ENCODE measurements around the gene ZCCHC3.
"Not testable (repeated sequence)": the region's sequence is repeated elsewhere in the genome, so short reads cannot be mapped to it uniquely, and the experiment has no call there.

The ZCCHC3 gene

GRCh38 chr20:297098-297924, at the start of gene ZCCHC3:
Gene ZCCHC3 (plus strand): TSS chr20:297570. CDS start chr20:297587, 17 bp downstream.
- in situ Hi-C loops (cut with MboI; ENCODE audit: low sequenced_read_pairs) = no loop called here

GRCh38 chr20:251354-251753, 46.0 kb upstream of the ZCCHC3 start:
- in situ Hi-C loops (cut with MboI; ENCODE audit: low sequenced_read_pairs) = no loop called here

GRCh38 chr20:252801-253200, 44.6 kb upstream of the ZCCHC3 start:
- in situ Hi-C loops (cut with MboI; ENCODE audit: low sequenced_read_pairs) = no loop called here

GRCh38 chr20:253447-253846, 43.9 kb upstream of the ZCCHC3 start:
- in situ Hi-C loops (cut with MboI; ENCODE audit: low sequenced_read_pairs) = not testable (repeated sequence)

- in situ Hi-C loops (cut with MboI; ENCODE audit: low sequenced_read_pairs) = no loop called here
These were observed 40.0 kb upstream of the ZCCHC3 start, which contains the start of gene DEFB132 for GRCh38 chr20:257419-257818. Gene DEFB132 (plus strand): TSS chr20:257724. CDS start chr20:257779, 55 bp downstream.

- in situ Hi-C loops (cut with MboI; ENCODE audit: low sequenced_read_pairs) = no loop called here
These were observed 39.0 kb upstream of the ZCCHC3 start for GRCh38 chr20:258269-258858.

- in situ Hi-C loops (cut with MboI; ENCODE audit: low sequenced_read_pairs) = no loop called here
These were observed 38.4 kb upstream of the ZCCHC3 start for GRCh38 chr20:258963-259362.

- in situ Hi-C loops (cut with MboI; ENCODE audit: low sequenced_read_pairs) = no loop called here
These were observed 37.4 kb upstream of the ZCCHC3 start for GRCh38 chr20:259981-260380.

- in situ Hi-C loops (cut with MboI; ENCODE audit: low sequenced_read_pairs) = no loop called here
These were observed 33.7 kb upstream of the ZCCHC3 start for GRCh38 chr20:263701-264100.

GRCh38 chr20:266596-267562, 30.5 kb upstream of the ZCCHC3 start:
- in situ Hi-C loops (cut with MboI; ENCODE audit: low sequenced_read_pairs) = no loop called here

- in situ Hi-C loops (cut with MboI; ENCODE audit: low sequenced_read_pairs) = no loop called here
These were observed 26.9 kb upstream of the ZCCHC3 start for GRCh38 chr20:270517-270916.

- in situ Hi-C loops (cut with MboI; ENCODE audit: low sequenced_read_pairs) = no loop called here
These were observed 26.3 kb upstream of the ZCCHC3 start for GRCh38 chr20:271069-271468.

GRCh38 chr20:271528-271927, 25.8 kb upstream of the ZCCHC3 start:
- in situ Hi-C loops (cut with MboI; ENCODE audit: low sequenced_read_pairs) = no loop called here

- in situ Hi-C loops (cut with MboI; ENCODE audit: low sequenced_read_pairs) = no loop called here
These were observed 24.7 kb upstream of the ZCCHC3 start for GRCh38 chr20:272718-273117.

- in situ Hi-C loops (cut with MboI; ENCODE audit: low sequenced_read_pairs) = no loop called here
These were observed 23.5 kb upstream of the ZCCHC3 start for GRCh38 chr20:273884-274283.

GRCh38 chr20:275791-276190, 21.6 kb upstream of the ZCCHC3 start:
- in situ Hi-C loops (cut with MboI; ENCODE audit: low sequenced_read_pairs) = no loop called here

- in situ Hi-C loops (cut with MboI; ENCODE audit: low sequenced_read_pairs) = no loop called here
These were observed 20.5 kb upstream of the ZCCHC3 start for GRCh38 chr20:276620-277495.

- in situ Hi-C loops (cut with MboI; ENCODE audit: low sequenced_read_pairs) = no loop called here
These were observed 19.9 kb upstream of the ZCCHC3 start for GRCh38 chr20:277496-277781.

- in situ Hi-C loops (cut with MboI; ENCODE audit: low sequenced_read_pairs) = no loop called here
These were observed 19.2 kb upstream of the ZCCHC3 start for GRCh38 chr20:278181-278580.

All from HL-60/S4 treated with retinoic acid at 250 ng/mL for 4 days and 3 days (cell line).